ENCODE measurements around the gene ABLIM1. TPM values are rescaled to one million over a fixed set of nuclear protein-coding genes. Genes with fewer than 3 reads are reported as not detected.

Gene ABLIM1
- total and polyA plus RNA-seq, 3 donors from 2014 or later, result 90.0 to 137 (median 128) TPM

- Histone ChIP-seq H3K27me3 (no peaks in the 10 kb centered on the region), H3K27ac (no peak overlapping the region), H3K9me3 (no peaks in the 10 kb centered on the region), H3K4me1 (no peaks in the 10 kb centered on the region), H3K4me3 (no peak overlapping the region), H3K36me3 (ENCODE audit: low read depth, missing control alignments) (no peaks in the 10 kb centered on the region)
- TF ChIP-seq CTCF (IDR thresholded peaks at IDR 0.05), result no peak
- no peak for TF ChIP-seq POLR2A (IDR thresholded peaks at IDR 0.05)
- WGBS, 2 donors, result 64 to 85% methylated on average over 5 of the region's 5 CpGs
- DNase-seq, result no peak
- intact Hi-C loops (cut with DNase I; ENCODE audit: low total_unique reads), result no loop called here
These were observed 11.6 kb downstream of the ABLIM1 start for GRCh38 chr10:114646426-114646825.

DNA sequence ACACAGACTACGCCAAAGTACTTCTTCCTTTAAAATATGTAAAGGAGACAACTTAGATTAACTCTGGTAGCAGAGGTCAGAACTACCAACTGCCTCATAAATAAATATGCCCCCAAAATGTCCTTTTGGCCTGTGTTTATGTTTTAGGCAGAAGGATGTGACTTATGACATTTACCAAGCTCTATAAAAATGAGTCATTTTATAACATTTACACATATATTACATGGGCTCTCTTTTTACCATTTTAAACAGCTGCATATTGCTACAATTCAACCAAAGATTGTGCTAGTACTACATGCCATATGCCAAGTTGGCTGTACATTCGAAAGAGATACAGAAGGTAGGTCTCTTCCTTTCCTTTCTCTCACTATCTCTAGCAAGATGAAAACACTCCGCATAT is 12.4 kb downstream of the ABLIM1 start:
- Histone ChIP-seq H3K27me3 (no peaks in the 10 kb centered on the region), H3K9me3 (no peaks in the 10 kb centered on the region), H3K27ac (no peak overlapping the region), H3K4me3 (no peak overlapping the region), H3K36me3 (ENCODE audit: low read depth, missing control alignments) (no peaks in the 10 kb centered on the region), H3K4me1 (no peaks in the 10 kb centered on the region)
- no peak for DNase-seq
- 83% methylated on average over 3 of the region's 3 CpGs for WGBS, 2 donors
- TF ChIP-seq POLR2A (IDR thresholded peaks at IDR 0.05) (no peak), CTCF (IDR thresholded peaks at IDR 0.05) (no peak)
- intact Hi-C loops (cut with DNase I; ENCODE audit: low total_unique reads), result no loop called here

- intact Hi-C loops (cut with DNase I; ENCODE audit: low total_unique reads), result no loop called here
- H3K4me3 ChIP-seq, result no peak overlapping the region
- no peaks in the 10 kb centered on the region for H3K36me3 ChIP-seq (ENCODE audit: low read depth, missing control alignments)
- H3K27me3 ChIP-seq, result no peaks in the 10 kb centered on the region
- no peak for DNase-seq
- H3K4me1 ChIP-seq, result no peaks in the 10 kb centered on the region
- TF ChIP-seq CTCF (IDR thresholded peaks at IDR 0.05), result no peak
- TF ChIP-seq POLR2A (IDR thresholded peaks at IDR 0.05), result no peak
- H3K27ac ChIP-seq, result no peak overlapping the region
- no peaks in the 10 kb centered on the region for H3K9me3 ChIP-seq
- WGBS, 2 donors, result 91 to 98% methylated on average over 2 of the region's 2 CpGs
These were observed 14.9 kb downstream of the ABLIM1 start for GRCh38 chr10:114643158-114643557.

DNA sequence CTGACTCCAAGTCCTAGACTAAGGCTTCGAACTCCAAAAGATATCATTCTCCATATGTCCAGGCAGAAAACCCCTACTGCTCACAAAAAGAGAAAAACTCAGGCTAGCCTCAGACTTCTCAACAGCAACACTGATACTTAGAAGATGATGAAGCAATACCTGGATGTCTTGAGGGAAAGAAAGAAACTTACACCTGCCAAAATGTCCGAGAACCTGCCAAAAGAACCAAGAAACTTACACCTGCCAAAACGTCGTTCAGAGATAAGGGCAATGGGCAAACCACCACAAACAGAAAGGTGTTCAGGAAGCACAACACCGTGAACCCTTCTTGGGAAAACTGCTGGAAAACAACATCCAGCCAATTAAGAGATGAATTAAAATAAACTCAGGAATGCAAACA is 15.3 kb downstream of the ABLIM1 start:
- H3K27ac ChIP-seq, result no peak overlapping the region
- no peak overlapping the region for H3K4me3 ChIP-seq
- H3K36me3 ChIP-seq (ENCODE audit: low read depth, missing control alignments), result no peaks in the 10 kb centered on the region
- DNase-seq, result no peak
- no peaks in the 10 kb centered on the region for H3K4me1 ChIP-seq
- H3K9me3 ChIP-seq, result no peaks in the 10 kb centered on the region
- intact Hi-C loops (cut with DNase I; ENCODE audit: low total_unique reads), result no loop called here
- TF ChIP-seq CTCF (IDR thresholded peaks at IDR 0.05), result no peak
- TF ChIP-seq POLR2A (IDR thresholded peaks at IDR 0.05), result no peak
- 72 to 74% methylated on average over 5 of the region's 5 CpGs for WGBS, 2 donors
- no peaks in the 10 kb centered on the region for H3K27me3 ChIP-seq

GRCh38 chr10:114638821-114639625 is 19.1 kb downstream of the ABLIM1 start:
- Histone ChIP-seq H3K4me1 (peaks cover 7% of the 10 kb centered on the region), H3K9me3 (no peaks in the 10 kb centered on the region), H3K27ac (no peak overlapping the region), H3K27me3 (no peaks in the 10 kb centered on the region), H3K4me3 (no peak overlapping the region), H3K36me3 (ENCODE audit: low read depth, missing control alignments) (no peaks in the 10 kb centered on the region)
- WGBS, 2 donors, result 89% methylated on average over 8 of the region's 8 CpGs
- intact Hi-C loops (cut with DNase I; ENCODE audit: low total_unique reads), result no loop called here
- no peak for TF ChIP-seq CTCF (IDR thresholded peaks at IDR 0.05)
- no peak for TF ChIP-seq POLR2A (IDR thresholded peaks at IDR 0.05)
- no peak for DNase-seq

Measured in testis (tissue), 3 donors.